Small intestine (tissue), 7 donors: ENCODE results near the gene RUFY3. TPM values are rescaled to one million over a fixed set of nuclear protein-coding genes. Genes with fewer than 3 reads are reported as not detected.
"Not testable (repeated sequence)": the region's sequence is repeated elsewhere in the genome, so short reads cannot be mapped to it uniquely, and the experiment has no call there.

ENCODE experiments used
- DNase-seq, 2 donors: peaks; one replicate each; pipeline versions ENCODE4 v3.0.0 to v3.0.0-alpha.2; 2013
- FAIRE-seq: peaks from 2 replicates; lab custom pipeline; 2012; peaks lifted over from hg19 to GRCh38; lab: Jason Lieb, UNC
- H3K27ac ChIP-seq, 3 donors: one replicate each; pipeline ENCODE4 v1.5.1; 2013; ENCODE audit warnings: low read length in 2 of 3, mild to moderate bottlenecking in 2 of 3, control low read depth in 1 of 3, inconsistent platforms in 1 of 3, low read depth in 1 of 3, moderate library complexity in 1 of 3
- H3K27me3 ChIP-seq, 3 donors: one replicate each; pipeline ENCODE4 v1.6.1; 2013; ENCODE audit warnings: low read length in 3 of 3, inconsistent platforms in 1 of 3; ENCODE audit not compliant: control insufficient read depth in 3 of 3, insufficient read depth in 3 of 3
- H3K36me3 ChIP-seq, 3 donors: one replicate each; pipeline ENCODE4 v1.6.1; 2013; ENCODE audit warnings: low read length in 3 of 3, inconsistent platforms in 1 of 3, low read depth in 1 of 3, mild to moderate bottlenecking in 1 of 3, moderate library complexity in 1 of 3; ENCODE audit not compliant: control insufficient read depth in 3 of 3, insufficient read depth in 2 of 3
- H3K4me1 ChIP-seq, 3 donors: one replicate each; pipeline ENCODE4 v1.6.1; 2013; ENCODE audit warnings: low read length in 2 of 3, inconsistent platforms in 1 of 3, low read depth in 1 of 3, mild to moderate bottlenecking in 1 of 3, moderate library complexity in 1 of 3; ENCODE audit not compliant: control insufficient read depth in 3 of 3, insufficient read depth in 2 of 3
- H3K4me3 ChIP-seq, 3 donors: one replicate each; pipeline ENCODE4 v1.5.1; 2013; ENCODE audit warnings: low read length in 3 of 3, control low read depth in 1 of 3, inconsistent platforms in 1 of 3, low read depth in 1 of 3, mild to moderate bottlenecking in 1 of 3, moderate library complexity in 1 of 3
- H3K9me3 ChIP-seq, 2 donors: one replicate each; pipeline ENCODE4 v1.6.1; 2013; ENCODE audit warnings: low read depth in 1 of 2, low read length in 1 of 2; ENCODE audit not compliant: control insufficient read depth in 2 of 2, insufficient read depth in 1 of 2
- WGBS, 3 donors: extraction: QIAGEN DNeasy Blood & Tissue Kit; methylation state at CpG; one replicate each; pipeline ENCODE4 v1.1.7; 2013; 5-methylcytosine and 5-hydroxymethylcytosine counted together
- polyA plus RNA-seq, 4 donors: library from polyadenylated mRNA; stranded (reverse) in 3 of 4; unstranded in 1 of 4; fragments of 200-250 nt in 3 of 4; fragments of 120-200 nt in 1 of 4; gene quantifications; one replicate each; pipeline versions ENCODE4 v1.2.1 to v1.2.3, GENCODE V29; 2013
- donor health status: healthy with polysubstance abuse.
- donor health status: control.
- donor health status: control.
- donor health status: Bipolar disorder and iron deficiency.
- donor health status: healthy.

The RUFY3 gene
- polyA plus RNA-seq, 4 donors, result 13.8 to 48.4 (median 18.2) TPM

DNA sequence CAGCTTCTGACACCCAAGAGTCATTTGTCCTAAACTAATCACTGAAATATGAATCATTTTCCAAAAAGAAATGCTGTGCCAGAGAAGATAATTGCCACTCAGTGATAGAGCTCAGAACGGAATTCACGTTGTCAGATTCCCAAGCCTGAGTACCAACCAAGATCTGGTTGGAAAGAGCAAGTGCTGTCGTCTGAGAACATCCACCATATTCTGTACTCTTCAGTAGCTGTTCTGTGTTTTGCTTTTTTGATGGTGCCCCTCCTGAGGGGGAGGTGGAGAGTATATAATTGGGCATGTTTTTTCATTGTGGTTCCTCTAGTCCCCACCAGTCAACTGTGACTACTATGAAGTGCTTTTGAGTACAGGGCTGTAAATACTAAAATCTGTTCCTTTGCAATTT lies 13.2 kb downstream of the RUFY3 start:
- Histone ChIP-seq H3K36me3 (no peaks in the 10 kb centered on the region), H3K4me3 (peak overlapping the region in 2 of 3 donors; percentile 39), H3K27me3 (no peaks in the 10 kb centered on the region), H3K9me3 (no peaks in the 10 kb centered on the region), H3K27ac (peak overlapping the region; percentile 80 to 90 (median 87)), H3K4me1 (peaks cover 0 to 15% (median 2%) of the 10 kb centered on the region in 3 donors)
- 0 to 12% (median 3%) methylated on average over 3 of the region's 3 CpGs for WGBS, 3 donors
- FAIRE-seq, result no peak
- no peak for DNase-seq

DNA sequence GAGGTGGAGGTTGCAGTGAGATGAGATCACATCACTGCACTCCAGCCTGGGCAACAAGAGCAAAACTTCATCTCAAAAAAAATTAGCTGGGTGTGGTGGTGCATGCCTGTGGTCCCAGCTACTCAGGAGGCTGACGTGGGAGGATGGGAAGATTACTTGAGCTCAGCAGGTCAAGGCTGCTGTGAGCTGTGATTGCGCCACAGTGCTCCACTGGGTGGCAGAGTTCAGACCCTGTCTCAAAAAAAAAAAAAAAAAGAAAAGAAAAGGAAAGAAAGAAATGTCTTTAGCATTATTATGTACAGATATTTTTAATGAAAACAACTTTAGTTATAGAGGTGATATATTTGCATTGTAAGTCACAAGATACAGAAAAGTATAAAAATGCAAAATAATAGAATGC lies 14.2 kb downstream of the RUFY3 start:
- H3K9me3 ChIP-seq, H3K27ac ChIP-seq, H3K4me3 ChIP-seq, FAIRE-seq, H3K36me3 ChIP-seq, H3K27me3 ChIP-seq: not testable (repeated sequence)
- 21 to 42% (median 23%) methylated on average over 2 of the region's 2 CpGs for WGBS, 3 donors
- DNase-seq, result peak; percentile 52 to 64
- H3K4me1 ChIP-seq, result peaks cover 0 to 15% (median 2%) of the 10 kb centered on the region in 3 donors

DNA sequence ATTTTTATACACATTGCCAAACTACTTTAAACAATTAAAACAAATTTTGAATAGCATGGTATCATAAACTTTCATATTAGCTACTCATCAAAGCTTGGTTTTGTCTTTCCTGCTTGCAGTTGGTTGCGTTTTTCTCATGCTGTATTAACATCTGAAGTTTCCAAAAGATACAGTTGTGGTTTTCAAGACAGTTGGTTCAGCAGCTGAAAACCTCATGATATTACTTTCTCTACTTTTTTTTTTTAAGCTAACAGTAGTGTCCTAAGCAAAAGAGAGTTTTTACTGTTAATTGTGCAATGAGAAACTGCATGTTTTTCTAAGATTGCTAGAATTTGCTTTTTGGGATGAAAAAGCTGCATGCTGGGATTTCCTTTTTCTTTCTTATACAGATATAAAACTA lies 15.2 kb downstream of the RUFY3 start:
- WGBS, 3 donors, result 74 to 77% (median 76%) methylated on average over 1 of the region's 1 CpG
- no peaks in the 10 kb centered on the region for H3K27me3 ChIP-seq
- no peaks in the 10 kb centered on the region for H3K9me3 ChIP-seq
- H3K4me1 ChIP-seq, result peaks cover 0 to 15% (median 2%) of the 10 kb centered on the region in 3 donors
- no peak overlapping the region for H3K4me3 ChIP-seq
- no peak for FAIRE-seq
- DNase-seq, result no peak
- no peak overlapping the region for H3K27ac ChIP-seq
- H3K36me3 ChIP-seq, result no peaks in the 10 kb centered on the region

DNA sequence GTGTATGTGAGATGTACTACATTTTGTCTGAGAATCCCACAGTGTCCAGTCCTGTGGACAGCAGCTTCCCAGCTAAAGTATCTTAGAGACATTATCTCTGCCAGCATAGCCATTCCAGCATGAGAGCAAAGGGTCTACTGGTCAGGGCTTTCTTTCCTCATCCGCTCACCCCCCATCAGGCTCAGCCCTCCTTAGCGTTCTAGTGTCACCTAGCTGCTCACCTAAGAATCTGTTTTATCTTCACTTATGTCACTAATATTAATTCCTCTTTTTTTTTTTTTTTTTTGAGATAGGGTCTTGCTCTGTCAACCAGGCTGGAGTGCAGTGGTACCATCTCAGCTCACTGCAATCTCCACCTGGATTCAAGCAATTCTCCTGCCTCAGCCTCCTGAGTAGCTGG lies 15.6 kb downstream of the RUFY3 start:
- H3K27me3 ChIP-seq, result no peaks in the 10 kb centered on the region
- WGBS, 3 donors, result 61 to 86% (median 78%) methylated on average over 2 of the region's 2 CpGs
- no peak overlapping the region for H3K27ac ChIP-seq
- no peak for FAIRE-seq
- peaks cover 0 to 15% (median 2%) of the 10 kb centered on the region in 3 donors for H3K4me1 ChIP-seq
- H3K36me3 ChIP-seq, result no peaks in the 10 kb centered on the region
- no peaks in the 10 kb centered on the region for H3K9me3 ChIP-seq
- no peak overlapping the region for H3K4me3 ChIP-seq
- DNase-seq, result no peak

DNA sequence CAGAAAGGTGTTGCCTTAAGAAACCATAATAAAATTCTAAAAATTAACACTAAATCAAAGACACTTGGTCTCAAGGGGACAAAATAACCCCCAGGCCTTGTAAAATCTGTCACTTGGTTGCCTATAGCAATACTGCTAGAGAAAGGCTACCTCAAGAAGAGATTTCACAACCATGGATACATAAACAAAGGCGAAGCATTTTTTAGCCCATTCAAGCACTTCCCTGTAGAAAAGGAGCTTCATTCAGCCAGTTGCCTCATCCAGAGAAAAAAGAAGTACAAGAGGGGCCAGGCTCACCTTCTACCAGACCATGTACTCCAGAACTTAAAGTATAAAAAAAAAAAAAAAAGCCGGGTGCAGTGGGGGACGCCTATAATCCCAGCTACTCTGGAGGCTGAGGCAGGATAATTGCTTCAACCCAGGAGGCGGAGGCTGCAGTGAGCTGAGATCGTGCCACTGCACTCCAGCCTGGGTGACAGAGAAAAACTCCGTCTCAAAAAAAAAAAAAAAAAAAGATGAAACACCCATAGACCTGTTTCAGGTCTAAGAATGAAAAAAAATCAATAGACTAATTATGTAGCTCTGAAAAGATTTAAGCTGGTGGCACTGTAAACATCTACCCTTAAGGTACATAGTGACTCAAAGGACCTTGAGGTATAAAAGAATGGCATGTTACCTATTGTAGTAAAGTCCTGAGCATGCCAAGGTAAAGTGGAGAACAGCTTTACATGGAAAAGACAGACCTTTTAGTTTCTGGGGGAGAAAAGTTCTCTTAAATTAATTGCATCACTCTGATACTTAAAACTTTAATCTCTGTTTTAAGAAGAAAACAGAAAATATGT lies 18.0 kb downstream of the RUFY3 start:
- FAIRE-seq, result no peak
- Histone ChIP-seq H3K27me3 (no peaks in the 10 kb centered on the region), H3K9me3 (no peaks in the 10 kb centered on the region), H3K27ac (no peak overlapping the region), H3K4me3 (no peak overlapping the region), H3K4me1 (peaks cover 0 to 11% (median 2%) of the 10 kb centered on the region in 3 donors), H3K36me3 (peaks cover 0 to 3% (median 0%) of the 10 kb centered on the region in 3 donors)
- WGBS, 3 donors, result 81 to 95% (median 91%) methylated on average over 6 of the region's 6 CpGs
- no peak for DNase-seq

DNA sequence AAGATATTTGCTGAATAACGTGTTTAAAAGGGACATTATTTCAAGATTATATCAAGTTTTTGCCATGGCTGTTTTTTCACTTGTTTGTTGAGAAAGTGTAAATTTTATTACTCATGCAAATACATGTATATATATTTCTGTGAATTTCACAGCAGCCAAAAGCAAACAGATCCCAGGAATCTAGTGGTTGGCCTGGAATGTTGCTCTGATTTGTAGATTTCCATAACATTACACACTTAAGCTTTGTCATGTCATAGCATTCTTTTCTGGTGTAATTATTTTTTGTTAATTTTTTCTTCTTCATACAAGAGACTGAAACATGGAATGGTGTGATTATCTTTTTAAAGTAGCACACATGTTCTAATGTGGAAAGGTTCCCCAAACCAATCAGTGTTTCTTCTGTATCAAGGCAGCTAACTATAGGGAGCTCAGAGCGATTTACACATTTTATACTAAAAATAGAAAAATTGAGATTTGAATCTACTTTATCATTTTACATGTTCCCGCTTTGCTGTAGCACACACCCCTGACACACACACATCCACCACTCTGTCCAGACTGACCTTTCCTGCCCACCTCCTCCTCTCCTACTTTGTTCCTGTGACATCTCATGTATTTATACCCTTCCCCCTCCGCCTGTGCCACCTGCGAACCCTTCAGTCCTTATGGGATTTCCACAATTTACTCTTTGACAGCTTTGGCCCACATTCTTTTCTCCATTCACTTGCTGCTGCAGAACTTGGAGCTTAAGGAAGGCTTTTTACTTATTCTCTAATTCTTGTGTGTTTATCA lies 20.3 kb downstream of the RUFY3 start:
- FAIRE-seq, result no peak
- no peak for DNase-seq
- no peaks in the 10 kb centered on the region for H3K27me3 ChIP-seq
- no peak overlapping the region for H3K4me3 ChIP-seq
- H3K4me1 ChIP-seq, result peaks cover 0 to 3% (median 0%) of the 10 kb centered on the region in 3 donors
- 85 to 92% (median 91%) methylated on average over 5 of the region's 5 CpGs for WGBS, 3 donors
- H3K27ac ChIP-seq, result no peak overlapping the region
- peaks cover 0 to 3% (median 0%) of the 10 kb centered on the region in 3 donors for H3K36me3 ChIP-seq
- H3K9me3 ChIP-seq, result no peaks in the 10 kb centered on the region

DNA sequence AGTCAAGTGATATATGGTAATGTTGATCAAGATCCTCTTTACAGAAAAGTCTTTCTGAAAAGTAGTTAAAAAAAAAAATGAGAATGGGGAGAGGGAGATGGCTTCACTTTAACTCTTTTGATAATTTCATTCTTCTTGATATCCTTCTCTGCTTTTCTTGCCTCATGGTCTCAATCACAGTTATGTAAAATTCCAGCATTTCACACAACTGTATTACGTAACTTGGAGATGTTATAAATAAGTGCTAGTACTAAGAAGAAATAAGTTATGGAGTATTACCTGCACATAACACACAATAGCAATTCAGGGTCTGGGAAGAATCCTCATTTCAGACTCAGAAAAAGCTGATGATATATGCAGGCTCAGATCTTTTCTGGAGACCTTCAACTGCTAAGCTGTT lies 22.0 kb downstream of the RUFY3 start:
- no peak for FAIRE-seq
- WGBS, 3 donors, result 88 to 100% (median 97%) methylated on average over 1 of the region's 1 CpG
- Histone ChIP-seq H3K4me1 (peaks cover 0 to 3% (median 0%) of the 10 kb centered on the region in 3 donors), H3K27ac (no peak overlapping the region), H3K36me3 (peaks cover 0 to 3% (median 0%) of the 10 kb centered on the region in 3 donors), H3K27me3 (no peaks in the 10 kb centered on the region), H3K9me3 (no peaks in the 10 kb centered on the region), H3K4me3 (no peak overlapping the region)
- DNase-seq, result no peak

DNA sequence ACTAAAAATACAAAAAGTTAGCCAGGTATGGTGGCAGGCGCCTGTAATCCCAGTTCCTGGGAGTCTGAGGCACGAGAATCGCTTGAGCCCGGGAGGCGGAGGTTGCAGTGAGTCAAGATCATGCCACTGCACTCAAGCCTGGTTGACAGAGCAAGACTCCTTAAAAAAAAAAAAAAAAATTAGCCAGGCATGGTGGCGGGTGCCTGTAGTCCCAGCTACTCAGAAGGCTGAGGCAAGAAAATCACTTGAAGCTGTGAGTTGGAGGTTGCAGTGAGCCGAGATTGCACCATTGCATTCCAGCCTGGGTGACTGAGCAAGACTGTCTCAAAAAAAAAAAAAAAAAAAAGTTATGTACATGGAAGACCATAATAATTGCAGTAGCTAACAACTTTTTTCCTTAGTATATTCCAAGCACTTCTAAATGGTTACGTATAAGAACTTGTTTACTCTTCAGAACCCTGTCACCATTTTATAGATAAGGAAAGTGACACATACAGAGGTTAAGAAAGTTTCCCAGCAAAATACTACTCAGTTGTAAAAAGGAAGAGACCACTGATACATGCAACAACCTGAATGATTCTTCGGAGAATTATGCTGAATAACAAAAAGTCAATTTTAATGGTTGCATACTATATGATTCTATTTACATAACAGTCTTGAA lies 24.5 kb downstream of the RUFY3 start:
- H3K27me3 ChIP-seq, result no peaks in the 10 kb centered on the region
- H3K4me1 ChIP-seq, result no peaks in the 10 kb centered on the region
- H3K9me3 ChIP-seq, result no peaks in the 10 kb centered on the region
- H3K4me3 ChIP-seq, result no peak overlapping the region
- H3K36me3 ChIP-seq, result peaks cover 0 to 3% (median 0%) of the 10 kb centered on the region in 3 donors
- WGBS, 3 donors, result 96 to 98% (median 97%) methylated on average over 9 of the region's 9 CpGs
- DNase-seq (no peak), FAIRE-seq (no peak)
- no peak overlapping the region for H3K27ac ChIP-seq
